Tibial artery (tissue), 4 donors: ENCODE results near the gene SETD5.

Experiments
- DNase-seq, 2 donors: peaks; one replicate each; pipeline ENCODE4 v3.0.0-alpha.2; 2019
- H3K27ac ChIP-seq, 2 donors: fragments of 200-600 bp; sonication (generic) in 1 of 2; 1 replicate in 1 of 2; 2 replicates in 1 of 2; pipeline ENCODE4 v1.5.1; 2018 to 2019; ENCODE audit warnings: mild to moderate bottlenecking in 1 of 2
- H3K27me3 ChIP-seq, 2 donors: fragments of 200-600 bp; sonication (generic) in 1 of 2; one replicate each; pipeline versions ENCODE4 v1.5.1 to v1.6.0; 2016 to 2019
- H3K36me3 ChIP-seq, 3 donors: fragments of 200-600 bp; sonication (generic) in 2 of 3; one replicate each; pipeline ENCODE4 v1.5.1; 2016 to 2019; ENCODE audit warnings: mild to moderate bottlenecking in 2 of 3
- H3K4me1 ChIP-seq, 4 donors: fragments of 200-600 bp; sonication (generic) in 2 of 4; 1 replicate in 3 of 4; 2 replicates in 1 of 4; pipeline ENCODE4 v1.5.1; 2016 to 2019
- H3K4me3 ChIP-seq, 2 donors: fragments of 200-600 bp; sonication (generic) in 1 of 2; 1 replicate in 1 of 2; 2 replicates in 1 of 2; pipeline ENCODE4 v1.5.1; 2018 to 2019; ENCODE audit warnings: mild to moderate bottlenecking in 2 of 2
- H3K9me3 ChIP-seq, 3 donors: fragments of 200-600 bp; sonication (generic) in 1 of 3; one replicate each; pipeline ENCODE4 v1.5.1; 2016 to 2019
- CTCF ChIP-seq, 2 experiments: fragments of 200-600 bp in 1 of 2; fragments of 450-650 bp in 1 of 2; IDR thresholded peaks; one replicate each; pipeline ENCODE4 v1.5.1; 2017 to 2019; ENCODE audit warnings: antibody characterized with exemption in 2 of 2, mild to moderate bottlenecking in 1 of 2, moderate library complexity in 1 of 2
- intact Hi-C: fragments of 100-400 bp; cut with DNase I; formaldehyde crosslinking; loops from one replicate; pipeline ENCODE4 v1.15.0; 2023; ENCODE audit warnings: low total_unique reads

Gene SETD5

GRCh38 chr3:9496893-9497292 lies 99.5 kb downstream of the SETD5 start:
- H3K27me3 ChIP-seq: peaks cover 0 to 29% of the 10 kb centered on the region in 2 donors
- H3K9me3 ChIP-seq: no peaks in the 10 kb centered on the region
- intact Hi-C loops: no loop called here
- peaks cover 0 to 12% (median 8%) of the 10 kb centered on the region in 4 donors for H3K4me1 ChIP-seq
- TF ChIP-seq CTCF (IDR thresholded peaks at IDR 0.05): no peak
- H3K4me3 ChIP-seq: no peak overlapping the region
- no peak overlapping the region for H3K27ac ChIP-seq
- DNase-seq: no peak
- H3K36me3 ChIP-seq: peaks cover 0 to 11% (median 4%) of the 10 kb centered on the region in 3 donors

GRCh38 chr3:9497821-9498565 lies 100.6 kb downstream of the SETD5 start:
- H3K4me1 ChIP-seq: peaks cover 0 to 12% (median 8%) of the 10 kb centered on the region in 4 donors
- H3K9me3 ChIP-seq: no peaks in the 10 kb centered on the region
- no peak for DNase-seq
- no peak overlapping the region for H3K4me3 ChIP-seq
- peaks cover 0 to 31% of the 10 kb centered on the region in 2 donors for H3K27me3 ChIP-seq
- H3K36me3 ChIP-seq: peaks cover 0 to 7% (median 4%) of the 10 kb centered on the region in 3 donors
- H3K27ac ChIP-seq: no peak overlapping the region
- intact Hi-C loops: no loop called here
- TF ChIP-seq CTCF (IDR thresholded peaks at IDR 0.05): no peak

GRCh38 chr3:9498781-9499180 lies 101.4 kb downstream of the SETD5 start:
- no peak overlapping the region for H3K27ac ChIP-seq
- H3K4me3 ChIP-seq: no peak overlapping the region
- peaks cover 0 to 12% (median 8%) of the 10 kb centered on the region in 4 donors for H3K4me1 ChIP-seq
- no peaks in the 10 kb centered on the region for H3K9me3 ChIP-seq
- intact Hi-C loops: no loop called here
- H3K27me3 ChIP-seq: peaks cover 0 to 31% of the 10 kb centered on the region in 2 donors
- peaks cover 0 to 7% (median 0%) of the 10 kb centered on the region in 3 donors for H3K36me3 ChIP-seq
- DNase-seq: no peak
- TF ChIP-seq CTCF (IDR thresholded peaks at IDR 0.05): no peak

- intact Hi-C loops: loop anchor here (5.0 kb wide), 1 partner anchor 403 kb away; the partner anchor contains the start of gene IL17RE
- H3K4me1 ChIP-seq: peaks cover 0 to 12% (median 8%) of the 10 kb centered on the region in 4 donors
- TF ChIP-seq CTCF (IDR thresholded peaks at IDR 0.05): no peak
- DNase-seq: peak in 1 of 2 donors; percentile 60
- no peaks in the 10 kb centered on the region for H3K9me3 ChIP-seq
- peaks cover 0 to 2% (median 0%) of the 10 kb centered on the region in 3 donors for H3K36me3 ChIP-seq
- no peak overlapping the region for H3K4me3 ChIP-seq
- H3K27ac ChIP-seq: no peak overlapping the region
- peaks cover 0 to 31% of the 10 kb centered on the region in 2 donors for H3K27me3 ChIP-seq
Measured at GRCh38 chr3:9499455-9500107, 102.2 kb downstream of the SETD5 start.

GRCh38 chr3:9500108-9501050 lies 103.0 kb downstream of the SETD5 start:
- no peak for DNase-seq
- peak in 1 of 2 experiments; percentile 44 for TF ChIP-seq CTCF (IDR thresholded peaks at IDR 0.05)
- peaks cover 0 to 31% of the 10 kb centered on the region in 2 donors for H3K27me3 ChIP-seq
- intact Hi-C loops: loop anchor here (5.0 kb wide), 1 partner anchor 402 kb away; the partner anchor contains the start of gene IL17RE
- H3K9me3 ChIP-seq: no peaks in the 10 kb centered on the region
- H3K4me1 ChIP-seq: peaks cover 0 to 12% (median 8%) of the 10 kb centered on the region in 4 donors
- H3K27ac ChIP-seq: no peak overlapping the region
- H3K36me3 ChIP-seq: no peaks in the 10 kb centered on the region
- H3K4me3 ChIP-seq: no peak overlapping the region
